ENCODE results near the gene FBL. TPM values are rescaled to one million over a fixed set of nuclear protein-coding genes. Genes with fewer than 3 reads are reported as not detected.
"Not testable (repeated sequence)": the region's sequence is repeated elsewhere in the genome, so short reads cannot be mapped to it uniquely, and the experiment has no call there.

The FBL gene
- total RNA-seq, 2 donors from 2014 or later, result 139 to 224 TPM

- H3K4me1 ChIP-seq (replicated peaks), result no peaks in the 10 kb centered on the region
- H3K4me3 ChIP-seq, result no peak overlapping the region
- no peak overlapping the region for H3K27ac ChIP-seq
- no peak for TF ChIP-seq CTCF (IDR thresholded peaks at IDR 0.05)
- TF ChIP-seq POLR2AphosphoS5 (IDR thresholded peaks at IDR 0.05), result no peak
- TF ChIP-seq POLR2A (IDR thresholded peaks at IDR 0.05), result no peak
- intact Hi-C loops (cut with DNase I), result no loop called here
- no peaks in the 10 kb centered on the region for H3K9me3 ChIP-seq
- DNase-seq (ENCODE audit: low spot score), result no peak
- WGBS, result 89% methylated on average over 17 of the region's 17 CpGs
- H3K27me3 ChIP-seq (replicated peaks; ENCODE audit: insufficient read depth), result no peaks in the 10 kb centered on the region
- H3K36me3 ChIP-seq, result no peaks in the 10 kb centered on the region
Observed at GRCh38 chr19:39890755-39891551, 44.8 kb upstream of the FBL start.

- DNase-seq (ENCODE audit: low spot score); H3K27ac ChIP-seq; H3K4me1 ChIP-seq (replicated peaks); H3K27me3 ChIP-seq (replicated peaks; ENCODE audit: insufficient read depth); H3K4me3 ChIP-seq; H3K9me3 ChIP-seq; intact Hi-C loops (cut with DNase I); H3K36me3 ChIP-seq: not testable (repeated sequence)
- 80% methylated on average over 19 of the region's 20 CpGs for WGBS
Observed at GRCh38 chr19:39889872-39890754, 43.9 kb upstream of the FBL start.

GRCh38 chr19:39887456-39887951, 41.3 kb upstream of the FBL start:
- H3K36me3 ChIP-seq; H3K4me3 ChIP-seq; DNase-seq (ENCODE audit: low spot score); intact Hi-C loops (cut with DNase I); H3K9me3 ChIP-seq; H3K27me3 ChIP-seq (replicated peaks; ENCODE audit: insufficient read depth); H3K27ac ChIP-seq; H3K4me1 ChIP-seq (replicated peaks): not testable (repeated sequence)
- WGBS, result 56% methylated on average over 2 of the region's 3 CpGs

- intact Hi-C loops (cut with DNase I); H3K4me3 ChIP-seq; DNase-seq (ENCODE audit: low spot score); H3K9me3 ChIP-seq; H3K27ac ChIP-seq; H3K4me1 ChIP-seq (replicated peaks); H3K27me3 ChIP-seq (replicated peaks; ENCODE audit: insufficient read depth); H3K36me3 ChIP-seq: not testable (repeated sequence)
- 84% methylated on average over 13 of the region's 30 CpGs for WGBS
Observed at GRCh38 chr19:39885821-39886554, 39.8 kb upstream of the FBL start.

- H3K9me3 ChIP-seq; DNase-seq (ENCODE audit: low spot score); H3K4me1 ChIP-seq (replicated peaks); H3K27me3 ChIP-seq (replicated peaks; ENCODE audit: insufficient read depth); H3K36me3 ChIP-seq; H3K27ac ChIP-seq; H3K4me3 ChIP-seq; intact Hi-C loops (cut with DNase I): not testable (repeated sequence)
- 79% methylated on average over 4 of the region's 9 CpGs for WGBS
Observed at GRCh38 chr19:39884721-39885120, 38.5 kb upstream of the FBL start.

GRCh38 chr19:39882645-39883044, 36.5 kb upstream of the FBL start:
- DNase-seq (ENCODE audit: low spot score); H3K27me3 ChIP-seq (replicated peaks; ENCODE audit: insufficient read depth); H3K36me3 ChIP-seq; H3K4me3 ChIP-seq; H3K9me3 ChIP-seq; H3K4me1 ChIP-seq (replicated peaks); H3K27ac ChIP-seq; intact Hi-C loops (cut with DNase I): not testable (repeated sequence)
- WGBS, result 80% methylated on average over 7 of the region's 10 CpGs

- H3K4me3 ChIP-seq; H3K9me3 ChIP-seq; DNase-seq (ENCODE audit: low spot score); H3K36me3 ChIP-seq; H3K4me1 ChIP-seq (replicated peaks); H3K27ac ChIP-seq; intact Hi-C loops (cut with DNase I); H3K27me3 ChIP-seq (replicated peaks; ENCODE audit: insufficient read depth): not testable (repeated sequence)
- 27% methylated on average over 14 of the region's 15 CpGs for WGBS
Observed at GRCh38 chr19:39881495-39882110, 35.4 kb upstream of the FBL start.

GRCh38 chr19:39880241-39880640, 34.1 kb upstream of the FBL start:
- DNase-seq (ENCODE audit: low spot score); H3K4me3 ChIP-seq; H3K36me3 ChIP-seq; H3K9me3 ChIP-seq; intact Hi-C loops (cut with DNase I); H3K4me1 ChIP-seq (replicated peaks); H3K27me3 ChIP-seq (replicated peaks; ENCODE audit: insufficient read depth); H3K27ac ChIP-seq: not testable (repeated sequence)
- WGBS, result 78% methylated on average over 4 of the region's 5 CpGs

GRCh38 chr19:39879796-39880195, 33.6 kb upstream of the FBL start:
- H3K4me1 ChIP-seq (replicated peaks); H3K36me3 ChIP-seq; DNase-seq (ENCODE audit: low spot score); H3K27me3 ChIP-seq (replicated peaks; ENCODE audit: insufficient read depth); H3K27ac ChIP-seq; intact Hi-C loops (cut with DNase I); H3K4me3 ChIP-seq; H3K9me3 ChIP-seq: not testable (repeated sequence)
- 84% methylated on average over 5 of the region's 8 CpGs for WGBS

GRCh38 chr19:39878866-39879265, 32.7 kb upstream of the FBL start:
- H3K4me1 ChIP-seq (replicated peaks); H3K9me3 ChIP-seq; H3K27ac ChIP-seq; DNase-seq (ENCODE audit: low spot score); intact Hi-C loops (cut with DNase I); H3K4me3 ChIP-seq; H3K36me3 ChIP-seq; H3K27me3 ChIP-seq (replicated peaks; ENCODE audit: insufficient read depth): not testable (repeated sequence)
- WGBS, result 80% methylated on average over 11 of the region's 11 CpGs

Data from prostate gland (tissue), 2 donors.